Transverse colon (tissue), 4 donors: ENCODE measurements around the gene CHAT.

Experiments
- EP300 ChIP-seq: sonication (generic); formaldehyde crosslinking; IDR thresholded peaks from one replicate; pipeline ENCODE4 v1.6.1; 2017; ENCODE audit warnings: antibody characterized with exemption, low read depth
- POLR2AphosphoS5 ChIP-seq, 3 donors: sonication (generic); formaldehyde crosslinking; IDR thresholded peaks; one replicate each; pipeline ENCODE4 v1.6.1; 2016; ENCODE audit warnings: antibody characterized with exemption in 3 of 3
- TF ChIP-seq, protein P1 (sequence below), 5 experiments: fragments of 200-600 bp in 3 of 5; fragments of 450-650 bp in 2 of 5; sonication (generic) in 3 of 5; IDR thresholded peaks; 1 replicate in 2 of 5; 2 replicates in 3 of 5; pipeline ENCODE4 v1.5.1; 2016 to 2017; ENCODE audit warnings: antibody characterized with exemption in 5 of 5, inconsistent platforms in 3 of 5, mild to moderate bottlenecking in 2 of 5, moderate library complexity in 1 of 5

- TF ChIP-seq, protein P1, sequence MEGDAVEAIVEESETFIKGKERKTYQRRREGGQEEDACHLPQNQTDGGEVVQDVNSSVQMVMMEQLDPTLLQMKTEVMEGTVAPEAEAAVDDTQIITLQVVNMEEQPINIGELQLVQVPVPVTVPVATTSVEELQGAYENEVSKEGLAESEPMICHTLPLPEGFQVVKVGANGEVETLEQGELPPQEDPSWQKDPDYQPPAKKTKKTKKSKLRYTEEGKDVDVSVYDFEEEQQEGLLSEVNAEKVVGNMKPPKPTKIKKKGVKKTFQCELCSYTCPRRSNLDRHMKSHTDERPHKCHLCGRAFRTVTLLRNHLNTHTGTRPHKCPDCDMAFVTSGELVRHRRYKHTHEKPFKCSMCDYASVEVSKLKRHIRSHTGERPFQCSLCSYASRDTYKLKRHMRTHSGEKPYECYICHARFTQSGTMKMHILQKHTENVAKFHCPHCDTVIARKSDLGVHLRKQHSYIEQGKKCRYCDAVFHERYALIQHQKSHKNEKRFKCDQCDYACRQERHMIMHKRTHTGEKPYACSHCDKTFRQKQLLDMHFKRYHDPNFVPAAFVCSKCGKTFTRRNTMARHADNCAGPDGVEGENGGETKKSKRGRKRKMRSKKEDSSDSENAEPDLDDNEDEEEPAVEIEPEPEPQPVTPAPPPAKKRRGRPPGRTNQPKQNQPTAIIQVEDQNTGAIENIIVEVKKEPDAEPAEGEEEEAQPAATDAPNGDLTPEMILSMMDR (IDR thresholded peaks at IDR 0.05), result no peak
- TF ChIP-seq POLR2AphosphoS5 (IDR thresholded peaks at IDR 0.05), result no peak
- TF ChIP-seq EP300, result no peak
Observed at GRCh38 chr10:49690698-49691356, 77.0 kb downstream of the CHAT start.
